Measurements from ENCODE around the gene PHKG1.
A peak's percentile ranks its signal among the peaks of the same experiment; 100 is the strongest.
"Not testable (repeated sequence)": the region's sequence is repeated elsewhere in the genome, so short reads cannot be mapped to it uniquely, and the experiment has no call there.

The PHKG1 gene

GRCh38 chr7:56081626-56082340, 11.0 kb downstream of the PHKG1 start:
- peak in 1 of 14 donors; percentile 14 for DNase-seq

- not testable (repeated sequence) for DNase-seq
These were observed 11.9 kb downstream of the PHKG1 start for GRCh38 chr7:56080726-56081435.

GRCh38 chr7:56079450-56080185, 13.1 kb downstream of the PHKG1 start:
- DNase-seq = peak in 13 of 14 donors; percentile 13 to 88 (median 71)

GRCh38 chr7:56078196-56078595, 14.6 kb downstream of the PHKG1 start:
- no peak for DNase-seq

GRCh38 chr7:56077681-56078080, 15.1 kb downstream of the PHKG1 start:
- no peak for DNase-seq

GRCh38 chr7:56074371-56074791, 18.4 kb downstream of the PHKG1 start:
- DNase-seq = peak in 13 of 14 donors; percentile 4 to 75 (median 67)

- DNase-seq = not testable (repeated sequence)
These were observed 26.4 kb downstream of the PHKG1 start for GRCh38 chr7:56066376-56066775.

- peak; percentile 43 to 95 (median 87) for DNase-seq
These were observed 28.7 kb downstream of the PHKG1 start, which contains the start of gene SUMF2 for GRCh38 chr7:56063882-56064625. SUMF2 (plus strand) TSS chr7:56064286; CDS start chr7:56064312, 26 bp downstream.

GRCh38 chr7:56063500-56063881, 29.3 kb downstream of the PHKG1 start:
- no peak for DNase-seq

GRCh38 chr7:56062382-56062781, 30.4 kb downstream of the PHKG1 start:
- DNase-seq = no peak

- DNase-seq = no peak
These were observed 38.8 kb downstream of the PHKG1 start for GRCh38 chr7:56053993-56054392.

GRCh38 chr7:56053379-56053778, 39.4 kb downstream of the PHKG1 start:
- DNase-seq = no peak

GRCh38 chr7:56051339-56052191, 41.2 kb downstream of the PHKG1 start, which contains the start of the genes CCT6A and PSPH:
CCT6A (plus strand) TSS chr7:56051765; CDS start chr7:56051849, 84 bp downstream.
PSPH (minus strand) TSS chr7:56051444; CDS start chr7:56021212, 30,232 bp downstream.
- peak; percentile 78 to 99 (median 96) for DNase-seq

GRCh38 chr7:56051053-56051338, 41.8 kb downstream of the PHKG1 start:
- DNase-seq = peak in 1 of 14 donors; percentile 29

GRCh38 chr7:56048763-56049162, 44.0 kb downstream of the PHKG1 start:
- DNase-seq = not testable (repeated sequence)

- DNase-seq = no peak
These were observed 44.5 kb downstream of the PHKG1 start for GRCh38 chr7:56048245-56048644.

- DNase-seq = not testable (repeated sequence)
These were observed 45.2 kb downstream of the PHKG1 start for GRCh38 chr7:56047446-56048116.

GRCh38 chr7:56046721-56047445, 45.9 kb downstream of the PHKG1 start:
- DNase-seq = no peak

- DNase-seq = not testable (repeated sequence)
These were observed 47.0 kb downstream of the PHKG1 start for GRCh38 chr7:56045758-56046157.

- no peak for DNase-seq
These were observed 52.0 kb downstream of the PHKG1 start for GRCh38 chr7:56040730-56041129.
